Neural progenitor cell (in vitro differentiated cells): ENCODE results near the gene GAGE2A. TPM values are rescaled to one million over a fixed set of nuclear protein-coding genes. Genes with fewer than 3 reads are reported as not detected.

Source experiments
- DNase-seq: peaks from one replicate; pipeline ENCODE4 v3.0.0-alpha.2; 2016; ENCODE audit warnings: low spot score
- H2AFZ ChIP-seq: fragments of 200-600 bp; sonication (generic); replicated peaks from 2 replicates; pipeline ENCODE4 v1.6.1; 2016; ENCODE audit warnings: antibody characterized with exemption
- H3F3A ChIP-seq: fragments of 200-600 bp; sonication (generic); 2 replicates; pipeline ENCODE4 v1.6.1; 2016; ENCODE audit warnings: antibody characterized with exemption, low read depth
- H3K27ac ChIP-seq: fragments of 200-600 bp; sonication (generic); 2 replicates; pipeline ENCODE4 v1.5.1; 2016; ENCODE audit warnings: mild to moderate bottlenecking
- H3K27me3 ChIP-seq: fragments of 200-600 bp; sonication (generic); 2 replicates; pipeline ENCODE4 v1.6.1; 2016; ENCODE audit warnings: mild to moderate bottlenecking, moderate library complexity
- H3K36me3 ChIP-seq: fragments of 200-600 bp; sonication (generic); 2 replicates; pipeline ENCODE4 v1.5.1; 2016
- H3K4me1 ChIP-seq: fragments of 200-600 bp; sonication (generic); 2 replicates; pipeline ENCODE4 v1.6.1; 2016; ENCODE audit warnings: mixed run types
- H3K4me2 ChIP-seq: fragments of 200-600 bp; sonication (generic); 2 replicates; pipeline ENCODE4 v1.6.1; 2016
- H3K4me3 ChIP-seq: fragments of 200-600 bp; sonication (generic); 2 replicates; pipeline ENCODE4 v1.5.1; 2016
- H3K79me2 ChIP-seq: fragments of 200-600 bp; sonication (generic); 2 replicates; pipeline ENCODE4 v1.6.1; 2016; ENCODE audit warnings: low read depth
- H3K9ac ChIP-seq: fragments of 200-600 bp; sonication (generic); 2 replicates; pipeline ENCODE4 v1.6.1; 2016
- H3K9me3 ChIP-seq: fragments of 200-600 bp; sonication (generic); 2 replicates; pipeline ENCODE4 v1.5.1; 2016; ENCODE audit warnings: low read depth
- H4K20me1 ChIP-seq: fragments of 200-600 bp; sonication (generic); 2 replicates; pipeline ENCODE4 v1.6.1; 2016; ENCODE audit warnings: low read depth
- H3K27ac Mint-ChIP-seq: 3 replicates; pipeline ENCODE4 v1.8.0; 2021; ENCODE audit warnings: mixed read lengths
- H3K27me3 Mint-ChIP-seq: 2 replicates; pipeline ENCODE4 v1.8.0; 2022; ENCODE audit warnings: low read depth, mild to moderate bottlenecking, inconsistent platforms, moderate library complexity, mixed read lengths; ENCODE audit not compliant: insufficient read depth
- H3K36me3 Mint-ChIP-seq: 3 replicates; pipeline ENCODE4 v1.8.0; 2021; ENCODE audit warnings: mixed read lengths
- H3K4me1 Mint-ChIP-seq: 3 replicates; pipeline ENCODE4 v1.8.0; 2021; ENCODE audit warnings: mixed read lengths
- H3K4me3 Mint-ChIP-seq: 3 replicates; pipeline ENCODE4 v1.8.0; 2021; ENCODE audit warnings: mild to moderate bottlenecking, moderate library complexity, mixed read lengths
- H3K9me3 Mint-ChIP-seq: 3 replicates; pipeline ENCODE4 v1.8.0; 2020; ENCODE audit warnings: mixed read lengths
- CTCF ChIP-seq: fragments of 200-600 bp; sonication (generic); IDR thresholded peaks from 2 replicates; pipeline ENCODE4 v1.5.1; 2017; ENCODE audit warnings: antibody characterized with exemption, mild to moderate bottlenecking
- EZH2 ChIP-seq: fragments of 200-600 bp; sonication (generic); IDR thresholded peaks from 2 replicates; pipeline ENCODE4 v1.6.1; 2017; ENCODE audit warnings: antibody characterized with exemption, mild to moderate bottlenecking, moderate library complexity
- EZH2phosphoT487 ChIP-seq: fragments of 200-600 bp; sonication (generic); IDR thresholded peaks from 2 replicates; pipeline ENCODE4 v1.6.1; 2017; ENCODE audit warnings: antibody characterized with exemption
- total RNA-seq: library from RNA; depleted of rRNA; stranded (reverse); fragments of >200 nt; gene quantifications from 2 replicates; pipeline ENCODE4 v1.2.3, GENCODE V29; 2015; ENCODE audit warnings: low replicate concordance

Gene GAGE2A
- total RNA-seq, 1 donor from 2014 or later = not detected

DNA sequence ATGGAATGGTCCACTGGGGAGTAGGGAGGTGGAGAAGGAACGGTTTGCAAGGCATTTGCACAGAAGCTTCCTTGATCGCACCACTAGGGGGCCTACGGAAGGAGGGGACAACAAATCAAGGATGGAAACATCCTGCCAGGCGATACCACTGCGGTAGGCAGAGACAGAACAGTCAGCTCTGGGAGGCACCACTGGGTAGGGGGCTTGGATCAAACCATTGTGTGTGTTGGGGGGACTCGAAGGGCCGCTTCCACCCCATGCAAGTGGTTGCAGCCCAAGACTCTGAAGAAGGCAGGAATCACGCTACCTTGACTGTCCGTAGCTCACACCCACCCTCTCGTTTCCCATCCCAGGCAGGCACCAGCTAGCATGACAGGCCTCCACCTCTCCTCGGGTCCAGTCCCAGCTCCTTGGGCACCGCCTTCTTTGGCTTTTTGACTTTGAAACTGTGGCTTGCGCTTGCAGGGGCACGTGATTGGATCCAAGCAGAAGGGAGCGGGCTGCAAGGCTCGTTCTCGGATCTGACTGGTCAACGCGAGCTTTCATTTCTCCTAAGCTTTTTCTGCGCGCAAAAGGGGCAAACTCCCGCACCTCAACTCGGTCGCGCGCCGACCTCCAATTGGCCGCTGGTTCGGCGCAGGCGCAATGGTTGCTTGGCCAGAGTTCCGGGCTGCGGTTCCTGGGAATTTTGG lies 37.9 kb downstream of the GAGE2A start:
- H3K9me3 Mint-ChIP-seq = peaks cover 31% of the 10 kb centered on the region
- DNase-seq = peak; percentile 7
- Histone ChIP-seq H3K27ac (no peak overlapping the region), H4K20me1 (no peaks in the 10 kb centered on the region), H3K4me1 (no peaks in the 10 kb centered on the region), H3K4me2 (no peak overlapping the region), H3K9me3 (no peaks in the 10 kb centered on the region), H3K4me3 (no peak overlapping the region), H2AFZ (no peak overlapping the region), H3K27me3 (no peaks in the 10 kb centered on the region), H3K79me2 (no peaks in the 10 kb centered on the region), H3K36me3 (no peaks in the 10 kb centered on the region), H3F3A (no peaks in the 10 kb centered on the region), H3K9ac (no peak overlapping the region)
- no peaks in the 10 kb centered on the region for H3K36me3 Mint-ChIP-seq
- H3K4me3 Mint-ChIP-seq = no peak overlapping the region
- TF ChIP-seq EZH2 (no peak), CTCF (peak; percentile 13), EZH2phosphoT487 (no peak)
- no peaks in the 10 kb centered on the region for H3K27me3 Mint-ChIP-seq
- H3K4me1 Mint-ChIP-seq = no peaks in the 10 kb centered on the region
- no peak overlapping the region for H3K27ac Mint-ChIP-seq

DNA sequence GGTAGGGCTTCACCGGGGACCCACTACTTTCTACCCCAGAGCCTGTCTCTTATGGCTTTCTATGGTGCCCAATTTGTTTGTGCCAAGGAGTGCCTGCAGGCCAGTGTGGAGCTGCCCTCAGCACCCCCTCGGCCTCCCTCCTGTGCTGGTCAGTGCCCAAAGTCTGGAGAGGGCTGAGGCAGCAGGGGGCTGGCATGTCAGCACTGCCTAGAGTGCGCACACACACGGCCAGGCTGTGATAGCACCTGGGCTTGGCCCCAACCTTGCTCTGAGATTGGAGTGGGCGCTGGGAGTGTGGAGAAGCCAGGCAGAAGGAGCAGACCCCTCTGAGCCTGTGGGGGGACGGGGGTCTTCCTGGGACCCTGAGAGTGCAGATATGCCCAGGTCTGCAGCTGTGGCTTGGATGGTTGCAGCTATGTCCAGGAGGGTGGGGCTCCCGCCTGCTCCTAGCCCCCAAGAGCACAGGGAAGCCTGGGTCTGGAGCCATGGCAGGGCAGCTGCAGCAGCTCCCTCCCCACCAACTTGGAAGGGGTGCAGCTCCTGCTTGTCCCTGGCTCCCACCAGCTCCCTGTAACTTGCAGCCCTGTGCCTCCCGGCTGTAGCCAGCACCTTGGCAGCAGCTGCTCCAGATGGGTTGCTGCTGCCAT lies 55.8 kb downstream of the GAGE2A start:
- H3K4me1 Mint-ChIP-seq = no peaks in the 10 kb centered on the region
- Histone ChIP-seq H4K20me1 (no peaks in the 10 kb centered on the region), H3K4me1 (no peaks in the 10 kb centered on the region), H3F3A (no peaks in the 10 kb centered on the region), H3K4me3 (no peak overlapping the region), H3K9me3 (no peaks in the 10 kb centered on the region), H3K27ac (no peak overlapping the region), H3K4me2 (no peak overlapping the region), H3K27me3 (no peaks in the 10 kb centered on the region), H3K9ac (no peak overlapping the region), H3K36me3 (no peaks in the 10 kb centered on the region), H2AFZ (no peak overlapping the region), H3K79me2 (no peaks in the 10 kb centered on the region)
- no peaks in the 10 kb centered on the region for H3K27me3 Mint-ChIP-seq
- no peak for DNase-seq
- peaks cover 4% of the 10 kb centered on the region for H3K9me3 Mint-ChIP-seq
- H3K36me3 Mint-ChIP-seq = no peaks in the 10 kb centered on the region
- H3K27ac Mint-ChIP-seq = no peak overlapping the region
- H3K4me3 Mint-ChIP-seq = no peak overlapping the region
- TF ChIP-seq CTCF = no peak
- TF ChIP-seq EZH2phosphoT487 = no peak
- TF ChIP-seq EZH2 = no peak

Other genes starting within 250 kb of the GAGE2A start
- gene GAGE12C, start 57.3 kb upstream of the GAGE2A start, total RNA-seq = not detected in 2 replicates
- gene GAGE12D, start 47.8 kb upstream of the GAGE2A start, total RNA-seq = not detected in 2 replicates
- gene GAGE12E, start 38.2 kb upstream of the GAGE2A start, total RNA-seq = not detected in 2 replicates
- not detected in 2 replicates for gene GAGE12F, start 28.7 kb upstream of the GAGE2A start, total RNA-seq
- not detected in 2 replicates for gene GAGE12G, start 19.1 kb upstream of the GAGE2A start, total RNA-seq
- gene GAGE12H, start 9.5 kb upstream of the GAGE2A start, total RNA-seq = not detected in 2 replicates
- not detected in 2 replicates for gene GAGE1, start 9.5 kb downstream of the GAGE2A start, total RNA-seq
- not detected in 2 replicates for gene PAGE1, start 106.5 kb downstream of the GAGE2A start, total RNA-seq
- gene PAGE4, start 239.8 kb downstream of the GAGE2A start, total RNA-seq = not detected in 2 replicates